H9 (cell line): Measurements from ENCODE around the gene ITSN1. TPM values are rescaled to one million over a fixed set of nuclear protein-coding genes. Genes with fewer than 3 reads are reported as not detected.

Experiments used
- DNase-seq: peaks from one replicate; pipeline ENCODE4 v3.0.0-alpha.2; 2017
- H2AFZ ChIP-seq: one replicate; pipeline ENCODE4 v1.6.1; 2013; ENCODE audit warnings: mild to moderate bottlenecking, low read length, control low read depth, moderate library complexity
- H2AK5ac ChIP-seq: 2 replicates; pipeline ENCODE4 v1.6.1; 2013; ENCODE audit warnings: low read length, control low read depth, mixed read lengths; ENCODE audit not compliant: insufficient read length
- H2BK120ac ChIP-seq: one replicate; pipeline ENCODE4 v1.6.1; 2013; ENCODE audit warnings: low read depth, mild to moderate bottlenecking, low read length, control low read depth, inconsistent platforms; ENCODE audit not compliant: poor library complexity, severe bottlenecking
- H2BK12ac ChIP-seq: 2 replicates; pipeline ENCODE4 v1.6.1; 2013; ENCODE audit warnings: low read length, control low read depth, mixed read lengths, low read depth; ENCODE audit not compliant: insufficient read length
- H2BK15ac ChIP-seq: 2 replicates; pipeline ENCODE4 v1.6.1; 2013; ENCODE audit warnings: low read depth, low read length, control low read depth
- H2BK20ac ChIP-seq: one replicate; pipeline ENCODE4 v1.6.1; 2013; ENCODE audit warnings: low read depth, mild to moderate bottlenecking, low read length, control low read depth, inconsistent platforms; ENCODE audit not compliant: poor library complexity, severe bottlenecking
- H2BK5ac ChIP-seq: 2 replicates; pipeline ENCODE4 v1.6.1; 2013; ENCODE audit warnings: low read length, control low read depth, mixed read lengths; ENCODE audit not compliant: insufficient read length
- H3K14ac ChIP-seq: 2 replicates; pipeline ENCODE4 v1.6.1; 2013; ENCODE audit warnings: low read length, control low read depth; ENCODE audit not compliant: insufficient read depth
- H3K18ac ChIP-seq: 2 replicates; pipeline ENCODE4 v1.6.1; 2013; ENCODE audit warnings: low read depth, mild to moderate bottlenecking, mixed read lengths, low read length, control low read depth; ENCODE audit not compliant: insufficient read length
- H3K23ac ChIP-seq: 2 replicates; pipeline ENCODE4 v1.6.1; 2013; ENCODE audit warnings: low read length, control low read depth, mixed read lengths, low read depth; ENCODE audit not compliant: insufficient read length
- H3K23me2 ChIP-seq: 2 replicates; pipeline ENCODE4 v1.6.1; 2013; ENCODE audit warnings: low read depth, mild to moderate bottlenecking, mixed read lengths, low read length, control low read depth; ENCODE audit not compliant: insufficient read length, poor library complexity, severe bottlenecking
- H3K27ac ChIP-seq: 2 replicates; pipeline ENCODE4 v1.5.1; 2013; ENCODE audit warnings: low read length, control low read depth, mixed read lengths, low read depth; ENCODE audit not compliant: insufficient read length
- H3K27me3 ChIP-seq: 2 replicates; pipeline ENCODE4 v1.6.1; 2013; ENCODE audit warnings: low read length, control low read depth, inconsistent platforms; ENCODE audit not compliant: insufficient read depth
- H3K4ac ChIP-seq: 2 replicates; pipeline ENCODE4 v1.6.1; 2013; ENCODE audit warnings: low read depth, mild to moderate bottlenecking, control low read depth, inconsistent platforms, low read length, moderate library complexity
- H3K4me1 ChIP-seq: 2 replicates; pipeline ENCODE4 v1.6.1; 2013; ENCODE audit warnings: low read length, control low read depth, inconsistent platforms; ENCODE audit not compliant: insufficient read depth
- H3K4me2 ChIP-seq: 2 replicates; pipeline ENCODE4 v1.6.1; 2013; ENCODE audit warnings: low read length, control low read depth, mixed read lengths; ENCODE audit not compliant: insufficient read length, insufficient read depth
- H3K56ac ChIP-seq: 2 replicates; pipeline ENCODE4 v1.6.1; 2013; ENCODE audit warnings: low read depth, mild to moderate bottlenecking, mixed read lengths, low read length, control low read depth; ENCODE audit not compliant: insufficient read length
- H3K79me1 ChIP-seq: 2 replicates; pipeline ENCODE4 v1.6.1; 2013; ENCODE audit warnings: low read depth, mild to moderate bottlenecking, moderate library complexity, low read length, control low read depth, inconsistent platforms; ENCODE audit not compliant: insufficient read depth, poor library complexity, severe bottlenecking
- H3K79me2 ChIP-seq: 2 replicates; pipeline ENCODE4 v1.6.1; 2013; ENCODE audit warnings: low read length, control low read depth, inconsistent platforms; ENCODE audit not compliant: insufficient read depth
- H3K9ac ChIP-seq: 2 replicates; pipeline ENCODE4 v1.6.1; 2013; ENCODE audit warnings: low read length, control low read depth, mixed read lengths; ENCODE audit not compliant: insufficient read length; ENCODE audit errors: extremely low read depth
- H3K9me3 ChIP-seq: one replicate; pipeline ENCODE4 v1.6.1; 2013; ENCODE audit warnings: low read depth, low read length, inconsistent platforms; ENCODE audit not compliant: control insufficient read depth
- H3T11ph ChIP-seq: one replicate; pipeline ENCODE4 v1.6.1; 2013; ENCODE audit warnings: mild to moderate bottlenecking, low read length, control low read depth, inconsistent platforms
- H4K20me1 ChIP-seq: one replicate; pipeline ENCODE4 v1.6.1; 2013; ENCODE audit not compliant: control insufficient read depth, insufficient read length, insufficient read depth
- H4K5ac ChIP-seq: 2 replicates; pipeline ENCODE4 v1.6.1; 2013; ENCODE audit warnings: low read depth, mild to moderate bottlenecking, mixed read lengths, low read length, control low read depth; ENCODE audit not compliant: insufficient read length
- H4K8ac ChIP-seq: replicated peaks from 2 replicates; pipeline ENCODE4 v1.6.1; 2013; ENCODE audit warnings: low read length, control low read depth, mixed read lengths, low read depth; ENCODE audit not compliant: insufficient read length
- H4K91ac ChIP-seq: 2 replicates; pipeline ENCODE4 v1.6.1; 2013; ENCODE audit warnings: low read depth, mild to moderate bottlenecking, moderate library complexity, mixed read lengths, low read length, control low read depth; ENCODE audit not compliant: insufficient read length
- H3K27ac Mint-ChIP-seq, 3 experiments: 2 replicates in 2 of 3; 3 replicates in 1 of 3; pipeline ENCODE4 v1.8.0; 2020 to 2021; ENCODE audit warnings: mixed read lengths in 3 of 3, mild to moderate bottlenecking in 1 of 3, moderate library complexity in 1 of 3
- H3K27me3 Mint-ChIP-seq: 2 replicates; pipeline ENCODE4 v1.8.0; 2021; ENCODE audit warnings: low read depth, mild to moderate bottlenecking, moderate library complexity, mixed read lengths
- H3K36me3 Mint-ChIP-seq, 3 experiments: 2 replicates in 2 of 3; 3 replicates in 1 of 3; pipeline ENCODE4 v1.8.0; 2020 to 2021; ENCODE audit warnings: low read depth in 3 of 3, mixed read lengths in 3 of 3; ENCODE audit not compliant: insufficient read depth in 1 of 3
- H3K4me1 Mint-ChIP-seq, 2 experiments: 2 replicates each; pipeline ENCODE4 v1.8.0; 2020; ENCODE audit warnings: mixed read lengths in 2 of 2
- H3K4me3 Mint-ChIP-seq, 2 experiments: 2 replicates in 1 of 2; 3 replicates in 1 of 2; pipeline ENCODE4 v1.8.0; 2020 to 2021; ENCODE audit warnings: mild to moderate bottlenecking in 2 of 2, mixed read lengths in 2 of 2, moderate library complexity in 1 of 2
- H3K9me3 Mint-ChIP-seq, 2 experiments: 2 replicates in 1 of 2; 3 replicates in 1 of 2; pipeline ENCODE4 v1.8.0; 2020; ENCODE audit warnings: mild to moderate bottlenecking in 2 of 2, mixed read lengths in 2 of 2, moderate library complexity in 1 of 2
- WGBS: extraction: QIAGEN DNeasy Blood & Tissue Kit; methylation state at CpG from one replicate; pipeline ENCODE4 v1.1.7; 2013; ENCODE audit warnings: missing lambda C conversion rate, low lambda C conversion rate, mixed read lengths; ENCODE audit not compliant: insufficient read length; ENCODE audit errors: extremely low coverage; 5-methylcytosine and 5-hydroxymethylcytosine counted together
- total RNA-seq: library from RNA; stranded (reverse); gene quantifications from 2 replicates; pipeline ENCODE4 v1.2.1, GENCODE V29; 2021
- TF ChIP-seq, protein P1 (sequence below): fragments of 200-600 bp; sonication (generic); conservative IDR thresholded peaks from 3 replicates; pipeline ENCODE4 v1.8.0; 2021; ENCODE audit warnings: antibody characterized with exemption, mild to moderate bottlenecking

Gene ITSN1
- total RNA-seq, 1 experiment from 2014 or later = 94.2 TPM

DNA sequence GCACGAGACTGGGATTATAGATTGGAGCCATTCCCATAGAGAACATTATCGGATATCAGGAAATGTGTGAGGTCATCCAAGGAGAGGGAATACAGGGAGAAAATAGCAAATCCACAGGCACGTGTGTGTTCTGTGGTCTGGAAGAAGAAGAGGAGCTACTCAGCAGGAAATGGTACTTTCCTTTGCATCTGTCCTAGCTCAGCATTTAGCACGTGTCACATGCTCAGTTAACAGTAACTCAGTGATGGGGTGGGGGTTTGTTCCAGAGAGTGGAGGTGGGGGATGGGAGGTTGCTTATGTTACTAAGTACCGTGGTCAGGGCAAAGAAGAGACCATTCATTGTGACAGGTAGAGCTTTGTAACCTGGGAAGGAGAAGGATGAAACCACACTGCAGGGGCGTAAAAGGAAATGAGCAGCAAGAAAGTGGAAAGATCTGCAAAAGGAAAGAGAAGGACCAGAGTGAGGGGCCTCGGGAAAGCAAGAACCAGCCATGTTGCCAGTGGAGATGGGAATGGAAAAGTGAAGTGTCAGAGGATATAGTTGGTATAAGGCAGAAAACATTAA lies 172.9 kb downstream of the ITSN1 start:
- Histone ChIP-seq H3K4ac (no peak overlapping the region), H2BK20ac (no peak overlapping the region), H3K79me2 (no peaks in the 10 kb centered on the region), H2BK5ac (no peak overlapping the region), H4K8ac (no peak overlapping the region), H3K14ac (no peak overlapping the region), H3K27me3 (no peaks in the 10 kb centered on the region), H3T11ph (no peak overlapping the region), H3K27ac (no peak overlapping the region), H3K79me1 (no peaks in the 10 kb centered on the region), H2AK5ac (no peak overlapping the region), H2AFZ (no peak overlapping the region), H3K23ac (no peak overlapping the region), H2BK120ac (no peak overlapping the region), H4K20me1 (no peaks in the 10 kb centered on the region), H3K4me1 (no peaks in the 10 kb centered on the region; the same call in 1 of the 2 replicates), H2BK15ac (no peak overlapping the region), H4K91ac (no peak overlapping the region), H4K5ac (no peak overlapping the region), H2BK12ac (no peak overlapping the region), H3K23me2 (no peaks in the 10 kb centered on the region), H3K4me2 (no peak overlapping the region), H3K18ac (no peak overlapping the region), H3K56ac (no peak overlapping the region), H3K9me3 (no peaks in the 10 kb centered on the region), H3K9ac (no peak overlapping the region)
- WGBS = no CpG with 5 or more reads among the region's 7 CpGs
- H3K4me3 Mint-ChIP-seq = no peak overlapping the region
- TF ChIP-seq, protein P1, sequence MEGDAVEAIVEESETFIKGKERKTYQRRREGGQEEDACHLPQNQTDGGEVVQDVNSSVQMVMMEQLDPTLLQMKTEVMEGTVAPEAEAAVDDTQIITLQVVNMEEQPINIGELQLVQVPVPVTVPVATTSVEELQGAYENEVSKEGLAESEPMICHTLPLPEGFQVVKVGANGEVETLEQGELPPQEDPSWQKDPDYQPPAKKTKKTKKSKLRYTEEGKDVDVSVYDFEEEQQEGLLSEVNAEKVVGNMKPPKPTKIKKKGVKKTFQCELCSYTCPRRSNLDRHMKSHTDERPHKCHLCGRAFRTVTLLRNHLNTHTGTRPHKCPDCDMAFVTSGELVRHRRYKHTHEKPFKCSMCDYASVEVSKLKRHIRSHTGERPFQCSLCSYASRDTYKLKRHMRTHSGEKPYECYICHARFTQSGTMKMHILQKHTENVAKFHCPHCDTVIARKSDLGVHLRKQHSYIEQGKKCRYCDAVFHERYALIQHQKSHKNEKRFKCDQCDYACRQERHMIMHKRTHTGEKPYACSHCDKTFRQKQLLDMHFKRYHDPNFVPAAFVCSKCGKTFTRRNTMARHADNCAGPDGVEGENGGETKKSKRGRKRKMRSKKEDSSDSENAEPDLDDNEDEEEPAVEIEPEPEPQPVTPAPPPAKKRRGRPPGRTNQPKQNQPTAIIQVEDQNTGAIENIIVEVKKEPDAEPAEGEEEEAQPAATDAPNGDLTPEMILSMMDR = no peak
- H3K27ac Mint-ChIP-seq = peak overlapping the region in 2 of 3 experiments; percentile 3 to 19; a peak in 3 of 7 replicates
- no peaks in the 10 kb centered on the region for H3K9me3 Mint-ChIP-seq
- peaks cover 25 to 72% (median 59%) of the 10 kb centered on the region in 3 experiments; a peak in 6 of 7 replicates for H3K36me3 Mint-ChIP-seq
- DNase-seq = no peak
- no peaks in the 10 kb centered on the region for H3K27me3 Mint-ChIP-seq
- peaks cover 14 to 18% of the 10 kb centered on the region in 2 experiments for H3K4me1 Mint-ChIP-seq
